Adipocyte (in vitro differentiated cells): ENCODE results near the gene MAMDC2.
A peak's percentile ranks its signal among the peaks of the same experiment; 100 is the strongest.

ENCODE experiments used
- DNase-seq: peaks from one replicate; pipeline ENCODE4 v3.0.0-alpha.2; 2015; ENCODE audit warnings: low read depth
- H3K27me3 ChIP-seq: replicated peaks from 2 replicates; pipeline ENCODE4 v1.7.0; 2013; ENCODE audit warnings: mild to moderate bottlenecking, low read length, moderate library complexity; ENCODE audit not compliant: control insufficient read depth, insufficient read depth
- H3K36me3 ChIP-seq: 2 replicates; pipeline ENCODE4 v1.7.0; 2013; ENCODE audit warnings: low read length, mild to moderate bottlenecking, moderate library complexity; ENCODE audit not compliant: control insufficient read depth, insufficient read depth, severe bottlenecking
- H3K4me1 ChIP-seq: 2 replicates; pipeline ENCODE4 v1.7.0; 2013; ENCODE audit warnings: mild to moderate bottlenecking, low read length, moderate library complexity; ENCODE audit not compliant: control insufficient read depth, insufficient read depth
- H3K4me3 ChIP-seq: 2 replicates; pipeline ENCODE4 v1.7.0; 2013; ENCODE audit warnings: mild to moderate bottlenecking, low read length, moderate library complexity
- H3K9ac ChIP-seq: 2 replicates; pipeline ENCODE4 v1.7.0; 2013; ENCODE audit warnings: mild to moderate bottlenecking, low read length, moderate library complexity
- H3K9me3 ChIP-seq: 2 replicates; pipeline ENCODE4 v1.7.0; 2013; ENCODE audit warnings: mild to moderate bottlenecking, low read length, moderate library complexity; ENCODE audit not compliant: control insufficient read depth

The MAMDC2 gene

DNA sequence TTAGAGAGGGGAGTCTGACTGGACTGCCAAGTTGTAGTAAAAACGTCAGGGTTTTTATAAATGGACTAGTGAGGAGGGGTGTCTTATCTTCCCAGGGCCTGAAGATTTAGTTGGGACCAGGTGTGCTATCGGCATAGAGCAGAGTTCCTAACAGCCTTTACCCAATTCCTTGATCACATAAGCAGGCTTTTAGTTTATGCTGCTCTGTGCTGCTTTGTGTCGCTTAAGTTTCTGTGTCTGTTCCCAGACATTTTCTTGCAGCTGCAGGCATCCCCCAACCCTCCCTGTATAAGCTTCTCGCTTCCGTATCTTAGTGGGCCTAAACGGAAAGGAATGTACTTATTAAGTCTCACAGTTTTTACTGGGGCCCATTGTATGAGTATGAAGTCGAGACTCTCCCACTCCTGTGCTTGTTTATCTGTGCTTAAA, 212.5 kb downstream of the MAMDC2 start:
- peak overlapping the region; percentile 57 for H3K4me3 ChIP-seq

DNA sequence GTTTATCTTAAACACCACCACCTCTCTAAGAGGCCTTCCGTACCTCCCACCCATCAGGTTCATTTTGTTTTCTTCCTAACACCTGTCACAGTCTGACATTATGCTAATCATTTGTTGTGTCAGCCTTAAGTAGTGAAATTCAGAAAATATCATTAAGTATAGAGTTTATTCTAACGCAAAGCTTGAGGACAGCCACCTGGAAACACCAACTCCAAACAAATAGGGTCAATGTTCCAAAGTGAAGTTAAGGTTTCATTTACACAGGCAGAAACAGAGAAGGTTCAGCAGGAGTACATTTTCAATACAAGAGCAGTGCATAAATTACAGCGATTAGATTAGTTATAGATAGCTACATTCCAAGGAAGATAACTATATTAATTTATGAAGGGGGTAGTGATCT, 213.9 kb downstream of the MAMDC2 start:
- peak; percentile 2 for DNase-seq
- no peaks in the 10 kb centered on the region for H3K9me3 ChIP-seq
- peak overlapping the region; percentile 97 for H3K9ac ChIP-seq
- peaks cover 48% of the 10 kb centered on the region for H3K4me1 ChIP-seq
- H3K27me3 ChIP-seq, result no peaks in the 10 kb centered on the region
- peaks cover 12% of the 10 kb centered on the region for H3K36me3 ChIP-seq
- H3K4me3 ChIP-seq, result peak overlapping the region; percentile 88

More for the DNA sequence above, 212.5 kb downstream of the MAMDC2 start:
- H3K27me3 ChIP-seq, result no peaks in the 10 kb centered on the region
- H3K36me3 ChIP-seq, result peaks cover 2% of the 10 kb centered on the region
- H3K4me1 ChIP-seq, result peaks cover 44% of the 10 kb centered on the region
- H3K9me3 ChIP-seq, result no peaks in the 10 kb centered on the region
- DNase-seq, result peak; percentile 65
- H3K9ac ChIP-seq, result peak overlapping the region; percentile 67

- H3K4me1 ChIP-seq, result peaks cover 50% of the 10 kb centered on the region
These were observed 214.5 kb downstream of the MAMDC2 start for GRCh38 chr9:70257991-70258691.

GRCh38 chr9:70258692-70259511, 215.3 kb downstream of the MAMDC2 start, which contains the start of gene SMC5:
SMC5 (plus strand) TSS chr9:70258978; CDS start chr9:70259079, 101 bp downstream.
- H3K9me3 ChIP-seq, result no peaks in the 10 kb centered on the region
- H3K9ac ChIP-seq, result peak within 1 kb of the TSS; percentile 97
- H3K27me3 ChIP-seq, result no peaks in the 10 kb centered on the region
- peak within 1 kb of the TSS; percentile 88 for H3K4me3 ChIP-seq
- H3K36me3 ChIP-seq, result peaks cover 12% of the 10 kb centered on the region
- DNase-seq, result peak; percentile 96
- peaks cover 56% of the 10 kb centered on the region for H3K4me1 ChIP-seq

More at GRCh38 chr9:70257991-70258691, 214.5 kb downstream of the MAMDC2 start:
- peak overlapping the region; percentile 88 for H3K4me3 ChIP-seq
- peaks cover 12% of the 10 kb centered on the region for H3K36me3 ChIP-seq
- no peaks in the 10 kb centered on the region for H3K27me3 ChIP-seq
- peak; percentile 58 for DNase-seq
- H3K9me3 ChIP-seq, result no peaks in the 10 kb centered on the region
- peak overlapping the region; percentile 97 for H3K9ac ChIP-seq

DNA sequence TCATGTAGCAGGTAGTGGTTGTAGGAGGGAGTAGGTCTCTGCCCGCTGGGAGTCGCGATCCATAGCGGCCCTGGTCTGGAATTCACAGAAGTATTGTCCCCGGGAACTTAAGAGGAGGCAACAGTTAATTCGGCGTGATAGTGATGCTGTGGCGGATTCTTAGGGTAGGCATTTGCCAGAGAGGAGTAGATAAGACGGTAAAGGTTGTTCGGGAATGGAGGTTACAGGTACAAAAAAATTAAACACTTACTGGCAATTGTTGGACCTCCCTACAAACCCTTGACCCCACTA, 215.8 kb downstream of the MAMDC2 start:
- H3K4me3 ChIP-seq, result peak overlapping the region; percentile 88
- H3K4me1 ChIP-seq, result peaks cover 56% of the 10 kb centered on the region
- peaks cover 16% of the 10 kb centered on the region for H3K36me3 ChIP-seq
- H3K9me3 ChIP-seq, result no peaks in the 10 kb centered on the region
- no peak for DNase-seq
- peak overlapping the region; percentile 97 for H3K9ac ChIP-seq
- no peaks in the 10 kb centered on the region for H3K27me3 ChIP-seq

GRCh38 chr9:70260007-70260443, 216.4 kb downstream of the MAMDC2 start:
- no peaks in the 10 kb centered on the region for H3K27me3 ChIP-seq
- no peak for DNase-seq
- H3K9me3 ChIP-seq, result no peaks in the 10 kb centered on the region
- H3K4me3 ChIP-seq, result peak overlapping the region; percentile 88
- peaks cover 56% of the 10 kb centered on the region for H3K4me1 ChIP-seq
- H3K9ac ChIP-seq, result peak overlapping the region; percentile 97
- peaks cover 21% of the 10 kb centered on the region for H3K36me3 ChIP-seq

GRCh38 chr9:70260606-70261005, 217.0 kb downstream of the MAMDC2 start:
- H3K9ac ChIP-seq, result no peak overlapping the region
- H3K4me1 ChIP-seq, result peaks cover 56% of the 10 kb centered on the region
- H3K4me3 ChIP-seq, result peak overlapping the region; percentile 88
- H3K9me3 ChIP-seq, result no peaks in the 10 kb centered on the region
- H3K36me3 ChIP-seq, result peaks cover 27% of the 10 kb centered on the region
- no peak for DNase-seq
- no peaks in the 10 kb centered on the region for H3K27me3 ChIP-seq

DNA sequence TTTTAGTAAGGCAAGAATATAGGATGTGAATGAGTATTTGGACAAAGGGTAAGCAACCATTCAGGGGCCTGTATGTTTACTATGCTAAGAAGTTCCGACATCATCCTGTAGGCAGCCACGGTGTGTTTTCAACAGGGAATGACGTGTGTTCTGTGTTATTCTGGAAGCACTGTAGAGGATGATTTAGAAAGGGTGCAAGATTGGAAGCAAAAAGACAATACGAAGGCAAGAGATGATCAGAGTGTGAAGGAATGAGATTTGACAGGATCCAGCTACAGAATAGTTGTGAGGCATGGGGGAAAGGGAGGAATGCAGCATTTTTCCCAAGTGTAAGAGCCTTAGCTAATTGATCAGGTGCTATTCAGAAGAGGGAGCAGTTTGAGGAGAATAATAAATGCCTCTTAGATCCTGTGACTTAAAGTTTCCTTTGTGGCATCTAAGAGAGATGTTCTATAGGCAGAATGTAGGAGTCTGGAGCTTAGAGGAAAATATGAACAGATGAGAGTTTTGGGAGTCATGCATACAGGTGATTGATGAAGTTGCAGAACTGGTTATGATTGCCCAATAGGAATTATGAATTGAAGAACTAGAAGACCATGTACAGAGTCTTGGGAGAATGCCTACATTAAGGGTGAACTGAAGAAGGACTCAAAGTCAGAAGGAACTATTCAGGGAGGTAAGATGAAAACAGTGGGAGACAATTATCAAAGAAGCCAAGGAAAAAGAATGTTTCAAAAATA, 217.7 kb downstream of the MAMDC2 start:
- Histone ChIP-seq H3K4me3 (peak overlapping the region; percentile 88), H3K27me3 (no peaks in the 10 kb centered on the region), H3K9ac (no peak overlapping the region), H3K4me1 (peaks cover 49% of the 10 kb centered on the region), H3K9me3 (no peaks in the 10 kb centered on the region), H3K36me3 (peaks cover 34% of the 10 kb centered on the region)
- peak; percentile 4 for DNase-seq

GRCh38 chr9:70262366-70262765, 218.7 kb downstream of the MAMDC2 start:
- Histone ChIP-seq H3K27me3 (no peaks in the 10 kb centered on the region), H3K9me3 (no peaks in the 10 kb centered on the region), H3K36me3 (peaks cover 45% of the 10 kb centered on the region), H3K4me1 (peaks cover 38% of the 10 kb centered on the region), H3K4me3 (no peak overlapping the region), H3K9ac (no peak overlapping the region)
- no peak for DNase-seq

- Histone ChIP-seq H3K4me3 (no peak overlapping the region), H3K27me3 (no peaks in the 10 kb centered on the region), H3K9me3 (no peaks in the 10 kb centered on the region), H3K4me1 (peaks cover 32% of the 10 kb centered on the region), H3K36me3 (peaks cover 46% of the 10 kb centered on the region), H3K9ac (no peak overlapping the region)
- no peak for DNase-seq
These were observed 219.3 kb downstream of the MAMDC2 start for GRCh38 chr9:70262948-70263347.

GRCh38 chr9:70263421-70263820, 219.8 kb downstream of the MAMDC2 start:
- H3K36me3 ChIP-seq, result peaks cover 46% of the 10 kb centered on the region

More at GRCh38 chr9:70263421-70263820, 219.8 kb downstream of the MAMDC2 start:
- DNase-seq, result peak; percentile 15
- no peak overlapping the region for H3K9ac ChIP-seq
- H3K4me1 ChIP-seq, result peaks cover 29% of the 10 kb centered on the region
- H3K9me3 ChIP-seq, result no peaks in the 10 kb centered on the region
- H3K27me3 ChIP-seq, result no peaks in the 10 kb centered on the region
- no peak overlapping the region for H3K4me3 ChIP-seq
